HG02763 (cell line): ENCODE results near the gene MFN2.
"Not testable (repeated sequence)": the region's sequence is repeated elsewhere in the genome, so short reads cannot be mapped to it uniquely, and the experiment has no call there.

Source experiments
- ATAC-seq: cut with Tn5 transposase; IDR thresholded peaks from one replicate; pipeline ENCODE4 v1.9.1; 2021; ENCODE audit warnings: mild to moderate bottlenecking, moderate library complexity; ENCODE audit not compliant: unreplicated experiment

Gene MFN2

DNA sequence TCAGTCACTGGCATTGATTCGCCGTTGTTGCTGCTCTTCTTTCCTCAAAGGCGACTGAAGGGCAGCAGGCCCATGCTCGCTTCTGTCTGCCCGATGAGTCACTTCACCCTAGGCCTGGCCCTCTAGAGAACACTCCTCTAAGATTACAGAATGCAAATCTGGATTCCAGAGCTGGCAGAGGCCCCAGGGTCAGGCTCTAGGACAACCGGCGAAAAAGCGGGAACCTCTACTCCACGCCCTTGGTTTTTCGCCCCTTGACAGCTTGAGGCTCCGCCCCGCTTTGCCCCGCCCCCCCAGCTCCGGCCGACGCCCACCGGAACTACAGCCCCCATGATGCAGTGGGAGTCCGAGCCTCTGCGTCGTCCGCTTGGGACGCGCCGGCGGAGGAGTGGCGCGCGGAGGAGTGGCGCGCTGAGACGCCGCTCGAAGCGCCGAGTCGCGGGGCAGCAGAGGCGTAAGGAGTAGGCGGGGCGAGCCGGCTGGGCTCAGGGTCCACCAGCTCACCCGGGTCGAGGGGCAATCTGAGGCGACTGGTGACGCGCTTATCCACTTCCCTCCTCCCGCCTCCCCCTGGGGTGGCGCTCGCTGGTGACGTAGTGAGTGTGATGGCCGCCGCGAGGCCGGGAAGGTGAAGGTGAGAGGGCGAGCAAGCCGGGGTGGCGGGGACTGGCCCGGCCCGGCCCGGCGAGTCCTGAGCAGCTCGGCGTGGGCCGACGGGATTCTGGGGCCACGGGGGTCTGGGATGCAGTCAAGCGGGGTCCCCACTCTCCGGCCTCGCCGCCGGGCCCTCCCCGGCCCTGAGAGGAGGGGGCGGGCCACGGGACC lies at the start of gene MFN2:
Gene MFN2, plus strand, starts transcription at position 594 of the 825 bp plus-strand sequence. CDS start 8,725 bp downstream, outside the sequence.
- ATAC-seq: peak; percentile 90

DNA sequence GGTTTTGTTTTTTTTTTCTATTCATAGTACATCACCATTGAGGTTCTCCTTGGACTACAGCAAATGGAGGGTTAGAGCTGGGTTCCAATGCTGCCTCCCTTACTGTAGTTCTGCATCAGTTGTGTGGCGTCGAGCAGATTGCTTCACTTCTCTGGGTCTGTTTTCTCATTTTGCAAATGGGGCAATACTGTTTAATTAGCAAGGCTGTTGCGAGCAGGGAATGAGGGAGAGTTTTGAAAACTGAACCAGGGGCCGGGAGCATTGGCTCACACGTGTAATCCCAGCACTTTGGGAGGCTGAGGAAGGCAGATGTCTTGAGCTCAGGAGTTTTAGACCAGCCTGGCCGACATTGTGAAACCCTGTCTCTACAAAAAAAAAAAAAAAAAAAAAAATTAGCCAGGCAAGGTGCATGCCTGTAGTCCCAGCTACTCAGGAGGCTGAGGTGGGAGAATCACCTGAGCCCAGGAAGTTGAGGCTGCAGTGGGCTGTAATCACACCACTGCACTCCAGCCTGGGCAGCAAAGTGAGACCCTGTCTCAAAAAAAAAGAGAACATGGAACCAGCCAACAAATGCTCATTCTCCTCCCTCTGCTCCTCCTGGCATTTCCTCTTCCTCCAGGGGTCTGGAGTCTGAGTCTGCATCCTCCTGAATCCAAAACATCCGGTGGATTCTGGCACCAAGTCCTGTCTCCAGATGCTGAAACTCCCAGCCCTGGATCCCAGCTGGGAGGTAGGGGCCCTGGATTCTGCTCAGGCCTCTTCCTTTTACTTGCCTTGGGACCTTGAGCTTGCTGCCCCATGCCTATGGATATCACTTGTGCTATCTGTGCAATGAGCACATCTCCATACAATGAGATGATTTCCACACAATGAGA lies 49.4 kb upstream of the MFN2 start:
- ATAC-seq: no peak

DNA sequence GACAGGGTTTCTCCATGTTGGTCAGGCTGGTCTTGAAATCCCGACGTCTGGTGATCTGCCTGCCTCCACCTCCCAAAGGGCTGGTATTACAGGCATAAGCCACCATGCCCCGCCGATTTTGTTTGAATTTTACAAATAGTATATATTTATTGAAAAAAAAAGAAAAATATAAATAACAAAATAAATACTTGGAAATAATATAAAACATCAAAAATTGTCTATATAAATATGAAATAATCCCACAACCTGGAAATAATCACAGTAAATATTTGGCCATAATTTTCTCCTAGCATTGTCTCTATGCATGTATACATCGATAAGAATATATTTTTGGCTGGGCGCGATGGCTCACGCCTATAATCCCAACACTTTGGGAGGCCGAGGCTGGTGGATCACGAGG lies 48.4 kb upstream of the MFN2 start:
- no peak for ATAC-seq

DNA sequence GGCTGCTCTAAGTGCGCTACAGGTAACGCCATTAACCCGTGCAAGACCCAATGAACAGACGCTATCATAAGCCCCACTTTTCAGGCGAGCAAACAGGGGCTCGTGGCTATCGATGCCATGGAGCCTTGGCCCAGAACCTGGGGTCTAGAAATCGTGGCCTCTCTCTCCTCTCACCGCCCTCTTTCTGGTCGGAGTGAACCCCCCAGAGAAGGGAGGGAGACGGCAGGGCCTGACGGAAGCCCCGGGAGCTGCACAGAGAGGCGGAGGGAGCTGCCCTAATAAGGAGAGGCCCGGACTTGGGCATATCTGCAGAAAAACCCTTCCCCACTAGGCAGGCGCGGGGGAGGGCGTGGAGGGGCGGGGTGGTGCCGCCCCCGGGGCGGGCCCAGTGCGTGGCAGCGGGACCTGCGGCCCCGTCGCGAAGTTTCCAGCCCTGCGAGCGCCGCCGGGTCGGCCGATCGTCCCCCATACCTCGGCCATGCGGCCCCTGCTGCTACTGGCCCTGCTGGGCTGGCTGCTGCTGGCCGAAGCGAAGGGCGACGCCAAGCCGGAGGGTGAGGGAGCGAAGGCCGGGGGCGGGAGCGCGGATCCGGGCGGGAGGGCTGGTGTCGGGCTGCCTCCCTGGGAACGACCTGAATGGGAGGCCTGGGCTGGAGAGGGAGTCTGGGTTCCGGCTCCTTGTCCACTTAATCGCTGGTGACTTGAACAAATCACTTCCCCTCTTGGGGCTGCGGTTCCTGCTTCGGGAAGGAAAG lies 45.8 kb upstream of the MFN2 start, which contains the start of gene PLOD1:
Gene PLOD1, plus strand, starts transcription at position 416 of the 755 bp plus-strand sequence. Its CDS starts 63 bp downstream, at position 479.
- peak; percentile 88 for ATAC-seq

DNA sequence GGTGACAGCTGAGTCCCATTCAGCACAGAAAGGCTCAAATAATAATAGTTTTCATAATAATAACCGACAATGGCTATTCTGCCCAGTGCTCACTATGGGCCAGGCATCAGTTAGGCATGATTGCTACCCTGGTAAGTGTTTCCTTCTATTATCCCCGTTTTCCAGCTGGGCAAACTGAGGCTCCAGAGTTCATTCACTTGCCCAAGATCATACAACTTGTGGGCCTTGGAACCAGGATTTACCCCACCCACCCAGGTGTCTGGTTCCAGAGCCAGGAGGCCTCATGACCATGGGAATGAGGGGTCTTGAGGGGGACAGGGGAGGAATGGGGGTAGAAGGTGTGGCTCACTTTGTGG lies 45.2 kb upstream of the MFN2 start:
- no peak for ATAC-seq

DNA sequence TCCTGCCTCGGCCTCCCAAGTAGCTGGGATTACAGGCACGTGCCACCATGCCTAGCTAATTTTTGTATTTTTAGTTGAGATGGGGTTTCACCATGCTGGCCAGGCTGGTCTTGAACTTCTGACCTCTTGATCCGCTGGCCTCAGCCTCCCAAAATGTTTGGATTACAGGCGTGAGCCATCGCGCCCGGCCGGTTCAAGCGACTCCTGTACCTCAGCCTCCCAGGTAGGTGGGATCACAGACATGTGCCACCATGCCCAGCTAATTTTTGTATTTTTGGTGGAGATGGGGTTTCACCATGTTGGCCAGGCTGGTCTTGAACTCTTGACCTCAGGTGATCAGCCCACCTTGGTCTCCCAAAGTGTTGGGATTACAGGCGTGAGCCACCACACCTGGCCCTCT lies 44.5 kb upstream of the MFN2 start:
- ATAC-seq: not testable (repeated sequence)

DNA sequence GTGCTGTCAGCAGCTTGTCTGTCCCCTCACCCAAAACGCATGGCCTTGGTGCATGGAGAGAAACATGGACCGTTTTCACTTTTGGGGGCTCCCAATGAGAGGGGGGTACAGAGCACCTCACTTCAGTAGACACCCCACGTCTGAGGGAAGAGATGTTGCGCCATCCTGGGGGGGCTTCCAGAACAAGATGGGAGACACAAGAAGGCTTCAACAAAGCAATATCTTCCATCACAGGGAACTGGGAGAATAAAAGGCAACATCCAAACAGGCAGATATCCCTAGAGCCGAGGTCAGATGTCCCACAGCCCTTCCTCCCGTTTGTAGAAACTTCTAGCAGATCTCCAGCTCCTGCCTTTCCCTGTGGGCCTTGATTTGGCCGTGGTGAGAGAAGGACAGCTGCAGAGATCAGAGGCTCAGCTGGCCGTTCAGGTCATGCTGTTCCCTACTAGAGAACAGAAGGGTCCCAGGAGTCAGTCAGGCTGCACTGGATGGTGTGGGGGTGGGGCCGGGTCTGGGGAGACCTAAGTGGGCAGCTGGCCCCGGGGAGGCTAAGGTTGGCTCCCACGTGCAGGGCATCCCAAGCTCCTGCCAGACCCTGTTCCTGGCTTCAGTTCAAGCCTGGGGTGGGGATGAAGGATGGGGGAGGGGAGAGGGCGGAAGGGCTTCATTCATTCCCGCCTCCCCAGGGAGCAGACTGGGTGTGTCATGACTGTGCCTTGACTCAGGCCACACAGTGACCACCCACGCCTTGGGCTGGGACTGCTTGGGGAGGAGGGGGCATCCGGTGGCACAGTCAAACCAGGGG lies 41.3 kb upstream of the MFN2 start:
- ATAC-seq: no peak

DNA sequence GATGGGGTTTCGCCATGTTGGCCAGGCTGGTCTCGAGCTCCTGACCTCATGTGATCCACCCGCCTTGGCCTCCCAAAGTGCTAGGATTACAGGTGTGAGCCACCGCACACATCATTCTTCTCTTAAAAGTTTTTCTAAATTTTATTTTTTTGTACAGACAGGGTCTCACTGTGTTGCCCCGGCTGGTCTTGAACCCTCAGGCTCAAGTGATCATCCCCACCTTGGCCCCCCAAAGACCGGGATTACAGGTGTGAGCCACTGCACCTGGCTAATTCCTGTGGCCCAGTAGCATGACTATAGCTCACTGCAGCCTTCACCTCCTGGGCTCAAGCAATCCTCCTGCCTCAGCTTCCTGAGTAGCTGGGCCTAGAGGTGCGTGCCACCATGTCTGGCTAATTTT lies 40.5 kb upstream of the MFN2 start:
- ATAC-seq: not testable (repeated sequence)

DNA sequence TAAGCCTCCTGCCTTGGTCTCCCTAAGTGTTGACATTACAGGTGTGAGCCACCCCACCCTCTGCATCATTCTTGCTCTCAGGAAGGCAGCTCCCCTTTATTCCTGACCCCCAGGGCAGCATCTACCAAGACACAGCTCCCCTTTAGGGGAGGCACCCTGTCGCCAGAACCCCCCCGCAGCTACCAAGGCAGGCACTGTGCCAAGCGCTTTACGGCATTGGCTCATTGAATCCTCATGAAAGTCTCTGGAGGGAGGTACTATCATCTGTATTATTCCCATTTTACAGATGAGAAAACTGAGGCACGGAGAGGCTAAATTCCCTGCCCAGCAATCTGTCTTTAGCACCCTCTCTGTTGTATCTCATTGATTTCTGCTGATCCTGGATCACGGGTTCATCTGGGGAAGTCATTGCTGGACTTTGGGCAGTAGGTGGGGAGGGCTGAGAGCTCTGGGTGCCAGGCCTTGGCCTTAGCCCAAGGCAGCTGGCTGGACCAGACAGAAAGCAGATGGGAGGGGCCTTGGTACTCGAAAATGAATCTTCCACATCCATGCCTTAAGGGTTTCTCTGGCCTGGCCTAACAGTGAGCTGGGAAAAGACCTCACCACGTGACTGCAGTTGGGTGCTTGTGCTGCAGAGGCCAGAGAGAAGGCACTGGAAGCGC lies 39.9 kb upstream of the MFN2 start:
- no peak for ATAC-seq

DNA sequence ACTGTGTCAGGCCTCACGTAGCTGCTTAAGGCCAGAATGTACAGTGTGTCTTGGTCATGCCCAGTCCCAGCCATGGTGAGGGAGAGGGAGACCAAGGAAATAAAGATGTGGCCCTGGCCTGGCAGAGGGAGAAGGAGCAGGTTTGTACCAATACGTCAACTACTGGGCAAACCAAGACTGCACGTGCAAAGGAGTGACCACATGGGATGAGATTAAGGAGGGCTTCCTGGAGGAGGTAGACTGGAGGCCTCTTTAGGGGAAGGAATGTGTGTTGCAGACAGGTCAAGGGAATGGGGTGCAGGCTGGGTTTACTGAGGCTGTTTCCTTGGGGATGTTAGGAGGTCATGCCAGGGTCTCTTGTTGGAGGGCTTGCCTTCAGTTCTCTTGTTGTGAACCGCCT lies 38.0 kb upstream of the MFN2 start:
- no peak for ATAC-seq

DNA sequence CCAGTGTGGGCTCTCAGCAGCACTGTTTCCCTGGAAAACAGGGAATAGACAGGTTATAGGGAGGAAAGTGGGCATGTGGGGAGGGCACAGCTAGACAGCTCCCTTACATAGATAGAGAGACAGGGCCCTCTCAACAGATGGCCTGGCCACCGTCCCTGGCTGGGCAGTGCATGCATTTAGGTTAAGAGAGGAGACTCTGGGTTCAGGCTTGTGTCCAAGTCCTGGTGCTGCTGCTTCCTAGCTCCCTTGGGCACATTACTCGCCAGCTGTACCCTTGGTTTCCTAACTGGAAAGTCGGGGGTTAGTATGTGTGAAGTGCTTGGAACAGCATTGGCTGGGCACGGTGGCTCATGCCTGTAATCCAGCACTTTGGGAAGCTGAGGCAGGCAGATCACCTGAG lies 36.6 kb upstream of the MFN2 start:
- ATAC-seq: no peak

DNA sequence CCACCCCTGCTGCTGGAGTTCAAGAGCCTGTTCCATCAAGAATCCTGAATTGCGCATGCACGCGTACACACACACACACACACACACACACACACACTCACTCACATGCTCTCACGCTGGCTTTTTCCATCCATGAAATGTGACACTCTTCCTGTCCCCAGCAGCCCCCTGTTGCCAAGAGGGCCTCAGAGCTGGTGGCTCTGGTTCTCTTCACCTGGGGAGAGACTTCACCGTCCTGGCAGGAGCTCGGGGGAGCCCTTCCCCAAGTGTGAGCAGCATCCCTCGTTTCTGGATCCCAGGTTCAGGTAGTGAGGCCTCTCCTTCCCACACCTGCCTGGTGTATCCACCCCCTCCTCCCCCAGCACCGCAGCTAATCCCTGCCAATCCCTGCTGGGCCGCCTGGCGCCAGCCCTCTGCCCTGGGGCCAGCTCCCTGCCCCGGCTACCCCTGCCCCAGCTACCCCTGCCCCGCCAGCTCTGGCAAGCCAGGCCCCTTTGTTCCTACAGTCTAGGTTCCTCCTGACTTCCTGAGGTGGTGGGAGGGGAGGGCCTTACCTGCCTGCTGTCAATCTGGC lies 35.8 kb upstream of the MFN2 start:
- no peak for ATAC-seq

DNA sequence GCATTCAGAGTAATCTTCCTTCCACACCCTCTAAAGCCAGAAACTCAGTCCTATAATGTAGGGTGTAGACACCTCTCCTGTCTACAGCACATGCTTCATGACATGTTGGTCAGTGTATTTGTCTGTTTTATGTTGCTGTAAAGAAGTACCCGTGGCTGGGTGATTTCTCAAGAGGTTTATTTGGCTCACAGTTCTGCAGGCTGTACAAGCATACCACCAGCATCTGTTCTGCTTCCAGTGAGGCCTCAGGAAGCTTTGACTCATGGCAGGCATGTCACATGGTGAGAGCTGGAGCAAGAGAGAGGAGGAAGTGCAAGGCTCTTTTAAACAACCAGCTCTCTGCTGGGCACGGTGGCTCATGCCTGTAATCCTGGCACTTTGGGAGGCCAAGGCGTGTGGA lies 33.6 kb upstream of the MFN2 start:
- no peak for ATAC-seq

DNA sequence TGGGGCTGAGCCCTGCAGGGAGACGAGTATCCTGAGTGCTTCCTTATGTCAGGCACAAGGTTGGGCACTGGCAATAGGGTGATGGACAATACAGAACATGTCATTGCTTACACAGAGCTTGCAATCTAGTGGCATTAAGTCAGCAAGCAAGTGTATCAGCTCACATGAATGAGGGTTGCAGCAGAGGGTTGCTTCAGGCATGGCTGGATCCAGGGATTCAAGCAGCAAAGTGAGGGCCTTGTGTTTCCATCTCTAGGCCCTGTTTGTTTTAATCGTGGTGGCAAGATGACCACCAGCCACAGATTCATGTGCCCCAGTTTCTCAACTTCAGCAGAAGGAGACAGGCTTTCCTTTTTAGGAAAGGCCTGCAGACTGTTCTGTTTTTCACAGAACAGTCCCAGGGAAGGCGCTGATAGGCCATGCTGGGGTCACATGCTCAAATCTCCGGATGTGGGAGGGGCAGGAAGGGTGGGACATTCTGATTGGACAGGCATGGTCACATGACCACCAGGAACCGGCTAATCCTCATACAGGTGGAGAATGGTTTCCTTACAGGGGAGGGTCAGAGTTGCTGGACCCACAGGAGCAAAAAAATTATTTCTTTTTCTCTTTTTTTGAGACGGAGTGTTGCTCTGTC lies 31.3 kb upstream of the MFN2 start:
- no peak for ATAC-seq

DNA sequence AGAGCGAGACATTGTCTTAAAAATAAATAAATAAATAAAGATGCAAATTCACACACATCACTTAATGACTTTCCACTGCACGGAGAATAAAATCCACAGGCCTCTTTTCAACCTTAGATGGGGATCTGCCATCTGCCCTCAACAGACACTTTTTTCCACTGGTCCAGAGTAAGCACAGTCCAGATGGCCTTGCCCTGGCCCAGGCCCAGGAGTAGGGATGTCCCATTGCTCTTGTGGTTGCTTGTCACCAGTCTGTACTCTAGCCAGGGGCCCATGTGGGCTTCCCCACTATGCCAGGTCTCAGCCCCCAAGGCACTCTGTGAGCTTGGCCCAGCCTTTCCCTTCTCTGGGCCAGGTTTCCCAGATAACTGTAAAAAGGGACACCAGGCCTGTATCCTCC lies 28.3 kb upstream of the MFN2 start:
- ATAC-seq: no peak

DNA sequence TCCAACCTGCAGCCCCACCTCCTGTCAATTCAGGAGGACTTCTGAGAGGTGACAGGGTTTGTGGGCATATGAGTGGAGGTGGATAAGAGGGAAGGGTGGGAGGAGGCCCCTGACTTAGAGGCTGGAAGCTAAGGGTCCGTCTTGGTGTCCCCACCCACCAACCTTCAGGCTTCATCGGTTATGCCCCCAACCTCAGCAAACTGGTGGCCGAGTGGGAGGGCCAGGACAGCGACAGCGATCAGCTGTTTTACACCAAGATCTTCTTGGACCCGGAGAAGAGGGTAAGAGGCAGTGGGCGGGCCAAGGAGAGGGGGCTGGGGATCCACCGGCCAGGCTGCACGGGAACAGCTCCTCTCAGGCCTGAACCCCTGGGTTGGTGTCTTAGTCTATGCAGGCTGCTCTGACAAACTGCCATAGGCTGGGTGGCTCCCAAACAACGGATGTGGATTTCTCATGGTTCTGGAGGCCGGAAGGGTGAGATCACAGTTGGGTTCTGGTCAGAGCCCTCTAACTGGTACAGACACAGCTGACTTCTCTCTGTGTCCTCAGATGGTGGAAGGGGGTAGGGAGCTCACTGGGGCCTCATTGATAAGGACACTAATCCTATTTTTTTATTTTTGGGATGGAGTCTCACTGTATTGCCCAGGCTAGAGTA lies 27.7 kb upstream of the MFN2 start:
- ATAC-seq: no peak

DNA sequence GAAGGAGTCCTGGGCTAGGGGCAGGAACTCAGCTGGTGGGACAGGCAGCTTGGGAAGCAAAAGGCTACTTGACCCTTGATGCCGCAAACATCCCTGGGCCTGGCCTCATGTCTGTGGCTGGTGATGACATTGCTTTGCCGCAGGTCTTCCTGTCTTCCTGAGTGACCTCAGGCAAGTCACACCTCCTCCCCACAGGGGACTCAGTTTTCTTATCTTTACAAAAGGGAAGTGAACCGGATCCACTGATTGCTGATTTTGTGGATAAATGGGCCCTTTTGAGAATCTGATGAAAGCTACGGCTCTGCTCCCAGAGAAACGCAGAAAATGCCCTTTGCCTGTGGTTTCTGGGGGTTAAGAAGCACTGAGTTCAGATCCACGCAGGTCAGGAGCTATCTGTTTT lies 25.0 kb upstream of the MFN2 start:
- no peak for ATAC-seq

DNA sequence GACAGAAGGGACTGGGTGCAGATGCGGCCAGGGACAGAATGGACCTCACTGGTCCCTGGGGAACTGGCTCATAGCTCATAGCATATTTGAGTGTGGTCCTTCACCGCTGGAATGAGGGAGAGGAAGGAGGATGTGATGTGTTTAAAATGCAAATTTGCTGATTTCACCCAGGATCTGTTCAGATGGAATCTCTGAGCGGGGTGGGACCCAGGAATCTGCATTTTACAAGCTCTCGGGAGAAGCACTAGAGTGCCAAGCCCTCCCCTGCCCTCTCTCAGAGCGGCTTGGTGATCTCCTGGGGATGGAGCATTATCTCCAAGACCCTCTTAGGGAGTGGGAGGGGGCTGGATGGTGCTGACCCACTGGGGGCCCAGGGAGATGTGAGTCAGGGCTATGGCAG lies 22.8 kb upstream of the MFN2 start:
- ATAC-seq: no peak

DNA sequence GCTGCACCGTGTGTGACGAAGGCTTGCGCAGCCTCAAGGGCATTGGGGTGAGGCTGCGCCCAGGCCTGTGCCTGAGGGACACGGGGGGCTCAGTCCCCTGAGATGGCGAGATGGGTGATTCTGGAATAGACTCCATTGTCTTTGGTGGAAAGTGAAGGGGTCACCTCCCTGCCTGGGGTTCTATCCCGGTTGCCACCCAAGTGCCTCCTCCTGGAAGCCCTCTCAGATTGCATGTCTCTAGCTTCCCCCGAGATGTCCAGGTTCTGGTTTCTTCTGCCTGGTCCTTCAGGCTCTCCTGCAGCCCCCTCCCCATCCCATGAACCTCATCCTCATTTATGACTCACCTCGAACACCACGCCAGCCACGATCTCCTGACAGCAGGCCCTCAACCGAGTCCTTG lies 22.3 kb upstream of the MFN2 start:
- ATAC-seq: no peak
